Measurements from ENCODE around the gene NTM.
"Not testable (repeated sequence)": the region's sequence is repeated elsewhere in the genome, so short reads cannot be mapped to it uniquely, and the experiment has no call there.

Gene NTM

DNA sequence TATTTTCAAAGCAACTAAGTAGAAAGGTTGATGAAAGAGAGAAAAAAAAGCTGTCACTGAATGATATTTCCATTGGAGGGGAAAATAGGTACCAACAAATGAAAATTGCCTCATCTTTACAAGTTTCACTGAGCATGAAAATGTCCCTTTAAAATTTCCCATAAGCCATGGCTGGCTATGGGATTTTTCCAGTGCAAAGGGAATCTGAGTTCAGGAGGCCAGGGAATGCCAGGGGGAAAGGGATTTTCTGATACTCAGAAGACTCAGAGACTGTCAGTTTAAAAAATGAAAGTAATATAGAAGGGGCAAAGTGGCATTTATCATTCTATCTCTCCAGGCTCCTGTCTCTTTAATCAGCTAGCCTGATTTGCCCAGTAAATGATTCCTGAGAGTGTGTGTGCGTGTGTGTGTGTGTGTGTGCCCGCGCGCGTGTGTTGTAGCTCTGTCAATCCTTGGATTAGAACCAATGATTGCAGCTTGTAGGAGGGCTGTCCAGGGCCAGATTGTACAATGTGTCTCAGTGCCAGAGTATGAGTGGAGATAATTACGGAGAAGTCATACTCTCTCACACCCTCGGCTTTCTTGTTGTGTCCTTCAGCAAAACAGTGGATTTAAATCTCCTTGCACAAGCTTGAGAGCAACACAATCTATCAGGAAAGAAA lies at the start of gene NTM:
Gene NTM (plus strand): TSS at position 526 of the 662 bp plus-strand sequence.
- DNase-seq (ENCODE audit: low read depth): no peak

GRCh38 chr11:131324921-131325570 lies 45.4 kb upstream of the NTM start:
- no peak for DNase-seq (ENCODE audit: low read depth)

DNA sequence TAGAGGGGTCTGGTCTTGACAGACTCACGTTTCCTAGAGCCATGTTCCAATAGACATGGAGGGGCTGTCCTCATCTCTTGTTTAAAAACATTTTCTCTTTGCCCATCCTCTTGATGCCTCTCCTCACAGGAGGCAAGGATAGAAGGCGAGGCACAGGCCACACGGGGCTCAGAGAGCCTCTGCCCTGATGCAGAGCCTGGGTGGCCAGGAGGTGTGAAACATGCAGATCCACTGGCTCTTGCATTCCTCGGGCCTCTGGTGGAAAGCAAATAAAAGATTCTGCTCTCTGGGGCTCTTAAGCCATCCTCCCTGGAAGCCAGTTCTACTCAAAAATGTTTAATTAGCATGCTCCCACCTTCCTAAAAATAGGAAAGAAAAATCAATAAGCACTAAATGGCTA lies 43.6 kb upstream of the NTM start:
- no peak for DNase-seq (ENCODE audit: low read depth)

DNA sequence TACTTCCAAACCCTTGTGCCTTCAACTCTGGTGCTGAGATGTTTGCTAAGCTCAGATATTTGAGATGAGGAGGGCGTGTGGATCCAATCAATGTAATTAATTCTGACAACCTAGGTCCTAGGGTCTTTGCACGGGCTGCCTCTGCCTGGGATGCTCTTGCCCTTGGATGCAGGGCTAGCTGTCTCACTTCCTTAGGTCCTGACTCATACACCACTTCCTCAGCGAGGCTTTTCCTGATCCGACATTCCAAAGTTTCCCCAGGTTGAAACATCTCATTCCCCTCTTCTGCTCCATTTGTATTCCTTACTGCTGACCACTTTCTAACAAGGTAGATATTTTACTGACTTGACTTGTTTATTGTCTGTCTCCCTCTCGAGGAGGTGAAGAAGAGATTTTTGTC lies 43.0 kb upstream of the NTM start:
- no peak for DNase-seq (ENCODE audit: low read depth)

DNA sequence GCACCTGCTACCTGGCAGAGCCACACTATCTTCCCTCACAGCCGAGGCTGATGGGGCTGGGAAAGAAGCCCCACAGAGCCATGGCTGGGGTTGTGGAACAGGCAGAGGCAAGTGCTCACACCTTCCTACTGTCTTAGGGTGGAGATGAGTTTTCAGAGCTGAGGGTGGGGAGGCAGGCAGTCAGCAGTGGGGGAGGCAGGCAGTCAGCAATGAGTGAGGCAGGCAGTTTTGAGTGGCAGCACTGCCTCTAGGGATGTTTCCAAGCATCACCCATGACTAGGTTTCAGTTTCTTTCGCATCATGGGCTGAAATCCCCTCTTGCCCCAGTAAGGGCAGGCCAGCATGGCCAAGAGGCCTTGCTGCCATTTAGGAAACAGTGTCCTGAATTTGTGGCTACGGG lies 41.6 kb upstream of the NTM start:
- no peak for DNase-seq (ENCODE audit: low read depth)

- no peak for DNase-seq (ENCODE audit: low read depth)
These were observed 39.4 kb upstream of the NTM start for GRCh38 chr11:131331010-131331409.

- no peak for DNase-seq (ENCODE audit: low read depth)
These were observed 38.9 kb upstream of the NTM start for GRCh38 chr11:131331546-131331945.

GRCh38 chr11:131334601-131335000 lies 35.8 kb upstream of the NTM start:
- DNase-seq (ENCODE audit: low read depth): no peak

DNA sequence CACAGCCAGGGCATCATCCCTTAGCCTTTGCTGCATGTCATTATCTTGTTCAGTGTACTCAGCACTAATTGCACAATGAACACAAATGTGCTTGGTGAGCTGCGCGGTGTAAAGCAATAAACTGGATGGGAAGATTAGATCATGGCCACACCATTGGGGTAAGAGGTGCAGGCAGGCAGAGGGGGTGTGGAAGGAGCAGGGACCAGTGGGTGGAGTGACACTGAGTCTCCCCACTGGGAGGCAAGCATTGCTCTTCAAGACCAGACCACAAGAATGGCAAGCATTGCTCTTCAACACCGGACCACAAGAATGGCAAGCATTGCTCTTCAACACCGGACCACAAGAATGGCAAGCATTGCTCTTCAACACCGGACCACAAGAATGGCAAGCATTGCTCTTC lies 28.5 kb upstream of the NTM start:
- not testable (repeated sequence) for DNase-seq (ENCODE audit: low read depth)

GRCh38 chr11:131342442-131342841 lies 28.0 kb upstream of the NTM start:
- not testable (repeated sequence) for DNase-seq (ENCODE audit: low read depth)

GRCh38 chr11:131345406-131345805 lies 25.0 kb upstream of the NTM start:
- DNase-seq (ENCODE audit: low read depth): no peak

GRCh38 chr11:131349368-131350086 lies 20.9 kb upstream of the NTM start:
- no peak for DNase-seq (ENCODE audit: low read depth)

DNA sequence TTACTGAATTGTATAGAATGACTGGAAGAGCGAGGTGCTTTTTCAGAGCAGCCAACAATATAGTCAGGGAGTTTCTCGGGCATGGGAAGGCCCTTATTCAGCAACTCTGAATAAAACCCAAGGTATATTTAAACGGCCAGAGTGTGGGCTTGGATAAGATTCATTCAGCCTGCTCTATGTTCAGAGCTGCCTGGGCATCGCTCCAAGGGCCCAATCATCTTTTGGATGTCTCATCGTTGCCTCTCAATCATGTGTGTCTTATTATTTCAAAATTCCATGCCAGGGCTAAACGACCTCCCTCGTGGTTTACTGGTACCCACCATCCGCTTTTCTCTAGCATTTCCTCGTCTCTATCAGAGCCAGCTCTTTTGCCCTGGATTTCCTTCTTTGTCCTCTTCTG lies 19.5 kb upstream of the NTM start:
- no peak for DNase-seq (ENCODE audit: low read depth)

DNA sequence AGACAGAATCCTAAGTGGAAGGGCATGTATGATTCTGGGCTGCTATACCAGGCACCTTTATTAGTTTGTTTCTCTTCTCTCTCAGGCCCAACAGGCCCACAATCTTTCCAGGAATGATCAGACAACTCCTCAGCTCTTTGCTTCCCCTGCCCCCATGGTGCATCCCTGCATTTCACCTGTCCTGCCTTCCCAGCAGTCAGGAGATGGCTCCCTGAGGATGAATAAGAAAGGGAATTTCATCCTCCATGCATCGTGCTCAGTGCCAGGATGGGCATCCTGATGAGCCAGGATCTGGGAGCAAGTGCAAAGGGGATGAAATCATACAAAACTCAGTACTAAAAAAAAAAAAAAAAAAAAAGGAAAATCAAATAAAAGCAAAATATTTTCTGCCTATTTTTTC lies 18.6 kb upstream of the NTM start:
- DNase-seq (ENCODE audit: low read depth): no peak

DNA sequence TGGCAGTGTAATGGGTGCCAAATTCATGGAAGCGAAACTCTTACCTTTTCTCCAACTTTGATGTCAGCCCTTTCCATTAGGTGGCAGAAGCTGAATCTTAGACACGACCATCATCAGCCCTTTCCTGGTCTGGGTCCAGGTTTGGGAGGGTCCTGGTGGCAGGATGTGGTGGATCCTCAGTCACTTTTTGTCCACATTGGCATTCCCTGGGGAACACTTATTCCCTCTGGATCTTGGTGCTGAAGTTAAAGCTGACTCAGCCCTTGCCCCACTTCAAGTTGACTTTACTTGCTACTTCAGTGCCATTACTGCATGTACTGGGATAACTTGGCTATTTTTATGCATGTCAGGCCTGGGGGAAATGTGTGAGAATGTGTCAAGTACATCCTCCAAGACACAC lies 16.6 kb upstream of the NTM start:
- no peak for DNase-seq (ENCODE audit: low read depth)

GRCh38 chr11:131354251-131354701 lies 16.1 kb upstream of the NTM start:
- DNase-seq (ENCODE audit: low read depth): no peak

GRCh38 chr11:131356206-131356605 lies 14.2 kb upstream of the NTM start:
- DNase-seq (ENCODE audit: low read depth): no peak

- DNase-seq (ENCODE audit: low read depth): no peak
These were observed 5.0 kb upstream of the NTM start for GRCh38 chr11:131365329-131365930.

GRCh38 chr11:131370901-131371790 lies 731 bp downstream of the NTM start:
- no peak for DNase-seq (ENCODE audit: low read depth)

GRCh38 chr11:131371791-131372104 lies 1.3 kb downstream of the NTM start:
- no peak for DNase-seq (ENCODE audit: low read depth)

GRCh38 chr11:131372234-131372962 lies 2.0 kb downstream of the NTM start:
- DNase-seq (ENCODE audit: low read depth): no peak
